Embryonic facial prominence (tissue), 1 donor: ENCODE results near the gene PAH.

Experiments used
- DNase-seq: peaks from one replicate; pipeline ENCODE4 v3.0.0-alpha.2; 2016; ENCODE audit errors: extremely low spot score

PAH gene

GRCh38 chr12:102821149-102821548, 95.9 kb downstream of the PAH start:
- DNase-seq, result no peak

- no peak for DNase-seq
Measured at GRCh38 chr12:102816816-102817434, 100.1 kb downstream of the PAH start.

DNA sequence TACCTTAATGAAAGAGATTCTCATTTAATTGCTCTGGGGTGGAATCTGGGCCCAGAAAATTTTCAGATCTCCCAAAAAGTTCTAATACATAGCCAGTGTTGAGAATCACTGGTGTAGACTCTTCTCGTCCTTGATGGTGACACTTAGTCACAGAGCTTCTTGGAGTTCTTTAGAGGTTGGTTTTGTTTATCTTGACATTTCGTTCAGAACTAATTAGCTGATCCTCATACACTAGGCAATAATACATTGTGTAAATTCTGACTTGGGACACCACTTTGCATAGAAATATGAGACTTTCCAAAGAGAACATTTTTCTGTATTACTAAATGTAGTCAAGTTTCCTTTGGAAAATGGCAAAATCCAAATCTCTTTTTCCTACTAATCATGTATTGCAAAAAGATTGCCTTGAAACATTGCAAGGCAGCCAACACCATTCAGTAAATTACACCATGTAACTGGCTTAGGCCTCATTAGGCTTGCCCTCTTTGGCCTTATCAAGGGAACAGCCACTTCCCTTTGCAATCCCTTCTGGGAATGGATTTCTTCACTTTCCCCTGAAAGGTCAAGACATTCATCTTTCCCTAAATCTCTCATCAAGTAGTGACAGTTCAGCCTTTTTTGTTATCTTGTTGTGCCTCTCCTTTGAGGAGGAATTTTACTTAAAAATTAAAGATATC, 102.2 kb downstream of the PAH start:
- no peak for DNase-seq

DNA sequence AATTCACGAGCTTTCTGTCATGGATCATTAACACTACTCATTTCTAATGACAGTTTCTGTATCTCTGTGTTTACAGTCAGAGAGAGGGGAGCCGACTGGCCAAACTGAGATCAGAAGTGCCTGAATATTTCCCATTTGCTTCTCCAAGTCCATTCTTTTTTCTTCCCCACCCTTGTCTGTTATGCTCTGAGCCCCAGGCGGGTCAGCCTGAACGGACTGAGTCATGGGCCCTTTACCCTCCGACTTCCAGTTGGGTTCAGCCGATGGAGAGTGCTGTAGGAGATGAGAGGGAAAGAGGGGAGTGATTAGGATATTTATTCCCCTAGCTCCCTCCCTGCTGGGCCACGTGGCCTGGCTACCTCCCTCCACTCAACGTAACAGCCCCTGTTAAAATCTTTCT, 104.7 kb downstream of the PAH start:
- DNase-seq, result no peak

GRCh38 chr12:102811110-102811737, 105.8 kb downstream of the PAH start:
- DNase-seq, result no peak

- no peak for DNase-seq
Measured at GRCh38 chr12:102808412-102808811, 108.6 kb downstream of the PAH start.

- no peak for DNase-seq
Measured at GRCh38 chr12:102806592-102806991, 110.5 kb downstream of the PAH start.

DNA sequence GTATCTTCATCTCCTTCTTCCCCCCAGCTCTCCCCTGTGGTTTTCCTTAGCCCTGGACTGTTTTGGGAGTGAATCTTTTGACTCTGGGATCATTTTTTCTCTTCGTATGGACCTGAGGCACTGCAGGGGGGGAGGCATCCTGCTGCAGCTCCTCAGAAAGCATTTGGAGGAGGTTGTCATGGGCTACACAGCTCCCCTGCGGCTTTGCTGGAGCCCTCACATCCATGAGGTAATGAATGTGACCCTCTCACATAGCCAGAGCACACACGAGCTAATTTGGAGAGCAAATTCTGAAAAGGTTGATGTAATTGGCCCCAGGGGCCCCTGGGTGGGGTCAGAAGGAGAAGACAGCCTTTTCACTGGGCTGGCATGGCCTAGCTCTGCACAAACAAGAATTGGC, 110.9 kb downstream of the PAH start:
- no peak for DNase-seq

- no peak for DNase-seq
Measured at GRCh38 chr12:102800565-102800964, 116.5 kb downstream of the PAH start.

GRCh38 chr12:102799229-102799628, 117.8 kb downstream of the PAH start:
- no peak for DNase-seq

- DNase-seq, result peak; percentile 49
Measured at GRCh38 chr12:102797528-102797927, 119.5 kb downstream of the PAH start.

GRCh38 chr12:102793921-102794320, 123.1 kb downstream of the PAH start:
- no peak for DNase-seq
